Superior temporal gyrus (tissue), 1 donor: Measurements from ENCODE around the gene CCDC3.

ENCODE experiments used
- DNase-seq: peaks from one replicate; pipeline ENCODE4 v3.0.0-alpha.2; 2016; ENCODE audit errors: extremely low spot score

The CCDC3 gene

GRCh38 chr10:12961416-12962205, 39.9 kb downstream of the CCDC3 start:
- no peak for DNase-seq

- DNase-seq, result no peak
These were observed 40.6 kb downstream of the CCDC3 start for GRCh38 chr10:12960941-12961340.

DNA sequence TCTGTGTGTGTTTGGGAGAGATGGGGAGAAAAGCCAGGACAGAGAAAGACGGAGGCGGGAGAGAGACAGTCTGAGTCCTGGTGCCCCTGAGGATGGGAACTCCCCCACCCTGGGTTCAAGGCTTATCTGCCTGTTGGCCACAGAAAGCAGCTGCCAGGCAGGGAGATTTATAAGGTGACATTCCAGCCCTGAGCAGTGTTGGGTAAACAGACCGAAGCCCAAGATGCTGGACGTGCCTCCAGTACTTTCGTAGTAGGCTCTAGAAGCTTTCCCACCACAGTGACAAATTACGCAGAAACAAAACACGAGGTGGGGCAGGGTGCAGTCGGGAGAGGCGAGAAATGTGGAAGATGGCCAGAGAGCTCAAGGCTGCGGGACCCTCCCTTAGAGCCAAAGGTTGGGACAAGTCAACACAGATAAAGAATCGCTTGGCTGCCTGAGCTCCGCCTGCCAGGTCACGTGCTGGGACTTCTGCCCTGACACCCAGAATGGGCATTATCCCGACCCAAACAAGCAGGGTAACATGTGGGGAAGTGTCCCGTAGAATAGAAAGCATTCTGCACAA, 41.1 kb downstream of the CCDC3 start:
- no peak for DNase-seq

DNA sequence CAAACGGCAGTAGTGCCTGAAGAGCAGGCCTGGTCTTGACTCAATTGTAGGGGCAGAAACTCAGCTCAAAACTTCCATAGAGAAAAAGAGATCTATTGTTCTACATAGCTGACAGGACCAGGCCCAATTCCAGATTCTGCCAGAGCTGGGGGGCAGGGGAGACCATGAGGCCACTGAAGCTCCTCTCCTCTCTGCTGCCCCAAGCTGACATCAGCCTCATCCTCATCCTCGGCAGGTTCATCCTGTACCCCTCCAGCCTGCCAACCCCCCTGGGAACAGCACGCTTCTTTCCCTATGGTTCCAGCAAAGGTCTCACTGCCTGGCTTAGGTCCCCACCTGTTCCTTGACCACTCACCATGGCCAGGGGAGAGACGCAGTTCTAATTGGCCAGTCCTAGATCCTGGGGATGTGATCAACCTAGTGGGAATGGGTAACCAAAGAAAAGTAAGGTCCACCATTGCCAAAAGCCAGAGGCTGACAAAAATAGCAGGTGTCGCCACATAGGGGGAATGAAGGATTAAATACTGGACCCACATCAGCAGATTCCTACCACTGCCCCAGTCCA, 42.9 kb downstream of the CCDC3 start:
- no peak for DNase-seq

DNA sequence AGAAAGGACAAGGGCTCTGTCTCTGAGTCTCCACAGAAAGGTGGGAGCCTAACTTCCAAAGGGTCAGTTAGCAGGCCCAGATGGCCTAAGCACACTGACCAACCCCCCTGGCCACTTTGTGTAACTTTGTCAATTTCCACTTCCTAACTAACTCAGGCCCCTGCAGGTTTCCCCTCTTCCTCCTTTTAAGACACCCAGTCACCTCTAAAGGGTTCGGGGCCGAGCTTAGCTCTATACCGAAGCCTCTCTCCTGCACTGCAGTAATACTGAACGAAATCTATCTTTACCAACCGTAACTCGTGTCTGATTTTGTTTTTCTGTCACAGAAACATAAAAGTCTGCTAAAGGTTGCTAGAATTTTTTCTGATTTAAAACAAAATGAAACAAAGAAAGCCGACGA, 44.4 kb downstream of the CCDC3 start:
- no peak for DNase-seq

GRCh38 chr10:12954866-12955265, 46.6 kb downstream of the CCDC3 start:
- peak; percentile 81 for DNase-seq

GRCh38 chr10:12950583-12951128, 50.9 kb downstream of the CCDC3 start:
- DNase-seq, result no peak

- no peak for DNase-seq
These were observed 52.3 kb downstream of the CCDC3 start for GRCh38 chr10:12949248-12949647.

GRCh38 chr10:12947741-12948140, 53.8 kb downstream of the CCDC3 start:
- no peak for DNase-seq

GRCh38 chr10:12946372-12946771, 55.1 kb downstream of the CCDC3 start:
- no peak for DNase-seq

DNA sequence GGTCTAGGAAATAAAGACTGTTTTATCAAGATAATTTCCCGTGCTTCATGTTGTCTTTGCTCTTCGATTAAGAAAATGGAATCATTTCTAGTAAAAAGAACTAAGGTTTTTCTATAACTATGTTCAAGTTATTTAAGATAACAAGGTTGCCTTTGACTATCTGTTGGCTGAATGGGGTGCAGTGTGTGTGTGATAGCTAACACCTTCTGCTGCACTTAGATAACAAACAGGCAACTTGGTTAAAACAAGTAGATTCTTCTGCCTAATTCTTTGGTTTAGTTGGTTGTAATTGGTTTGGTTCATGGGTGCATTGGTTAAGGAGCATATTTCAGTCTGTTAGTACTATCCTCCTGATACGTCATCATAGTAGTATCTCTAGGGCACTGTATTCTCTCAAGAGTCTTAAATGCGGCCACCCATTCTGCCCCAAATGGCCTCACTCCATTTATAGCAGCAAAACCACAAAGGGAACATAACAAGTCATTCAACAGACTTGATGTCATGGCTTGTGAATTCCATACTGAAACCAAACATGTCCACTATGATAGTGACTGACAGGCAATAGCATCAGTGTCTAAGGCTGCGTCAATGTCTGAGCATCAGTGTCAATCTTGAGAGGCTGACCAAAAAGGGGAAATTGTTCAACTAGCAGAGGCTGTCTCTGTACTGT, 55.7 kb downstream of the CCDC3 start:
- DNase-seq, result no peak

DNA sequence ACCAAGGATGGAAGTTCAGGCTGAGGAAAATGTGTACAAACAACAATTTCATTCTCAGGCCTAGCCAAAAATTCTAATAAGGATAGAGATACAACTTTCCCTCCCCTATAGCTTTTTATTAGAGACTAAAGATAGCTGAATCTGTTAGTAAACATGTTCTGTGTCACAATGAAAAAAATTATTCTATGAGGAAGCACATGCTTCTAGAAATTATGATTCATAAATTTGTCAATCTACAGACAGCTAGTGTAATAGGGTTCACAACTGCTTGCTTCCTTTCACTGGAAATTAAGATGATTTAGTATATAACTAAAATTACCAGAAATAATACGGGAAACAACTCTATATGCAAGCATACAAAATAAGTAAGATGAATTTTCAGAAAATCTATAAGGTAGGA, 56.6 kb downstream of the CCDC3 start:
- DNase-seq, result no peak

DNA sequence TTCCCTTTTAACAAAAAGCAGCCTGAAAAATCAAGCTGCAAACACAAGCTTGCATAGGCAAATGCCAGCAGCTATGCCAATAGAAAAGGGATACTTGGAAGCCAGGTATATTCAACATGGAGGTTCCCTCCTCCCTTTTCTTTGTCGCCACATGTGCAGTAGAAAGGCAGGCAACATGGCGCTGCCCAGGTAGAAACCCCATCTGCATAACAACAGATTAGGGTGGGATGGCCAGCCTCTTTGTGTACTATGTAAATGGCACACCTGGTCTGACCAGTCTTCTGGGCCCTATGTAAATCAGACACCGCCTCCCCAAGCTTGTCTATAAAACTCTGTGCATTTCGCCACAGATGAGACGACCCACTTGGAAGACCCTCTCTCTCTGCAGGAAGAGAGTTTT, 58.1 kb downstream of the CCDC3 start:
- DNase-seq, result no peak

GRCh38 chr10:12941966-12942365, 59.5 kb downstream of the CCDC3 start:
- no peak for DNase-seq

DNA sequence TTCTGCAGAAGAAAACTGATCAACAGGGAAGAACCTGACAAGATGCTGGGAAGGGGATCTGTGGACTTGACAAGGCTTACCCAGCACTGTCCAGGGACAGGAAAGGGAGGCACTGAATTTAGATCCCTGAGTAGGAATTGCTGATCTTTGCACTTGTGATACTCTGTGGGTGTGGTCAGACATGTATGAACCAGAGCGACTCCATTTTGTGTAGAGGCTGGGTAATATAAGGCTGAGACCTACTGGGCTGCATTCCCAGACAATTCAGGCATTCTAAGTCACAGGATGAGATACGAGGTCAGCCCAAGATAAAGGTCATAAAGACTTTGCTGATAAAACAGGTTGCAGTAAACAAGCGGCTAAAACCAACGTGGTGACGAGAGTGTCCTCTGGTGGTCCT, 60.7 kb downstream of the CCDC3 start:
- no peak for DNase-seq

- DNase-seq, result no peak
These were observed 63.2 kb downstream of the CCDC3 start for GRCh38 chr10:12938271-12938670.

GRCh38 chr10:12937527-12937926, 64.0 kb downstream of the CCDC3 start:
- DNase-seq, result no peak

DNA sequence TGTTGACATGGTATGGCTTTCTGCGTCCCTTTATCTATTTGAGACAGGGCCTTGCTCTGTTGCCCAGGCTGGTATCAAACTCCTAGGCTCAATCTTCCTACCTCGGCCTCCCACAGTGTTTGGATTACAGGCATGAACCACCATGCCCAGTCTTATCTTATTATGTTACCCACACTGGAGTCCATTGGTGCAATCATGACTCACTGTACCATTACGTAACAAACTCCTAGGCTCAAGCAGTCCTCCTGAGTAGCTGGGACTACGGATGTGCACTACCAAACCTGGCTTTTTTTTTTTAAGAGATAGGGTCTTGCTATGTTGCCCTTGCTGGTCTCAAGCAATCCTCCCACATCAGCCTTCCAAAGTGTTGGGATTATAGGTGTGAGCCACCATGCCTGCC, 66.7 kb downstream of the CCDC3 start:
- no peak for DNase-seq

- DNase-seq, result no peak
These were observed 72.1 kb downstream of the CCDC3 start for GRCh38 chr10:12929381-12929780.

GRCh38 chr10:12928571-12928970, 72.9 kb downstream of the CCDC3 start:
- no peak for DNase-seq

DNA sequence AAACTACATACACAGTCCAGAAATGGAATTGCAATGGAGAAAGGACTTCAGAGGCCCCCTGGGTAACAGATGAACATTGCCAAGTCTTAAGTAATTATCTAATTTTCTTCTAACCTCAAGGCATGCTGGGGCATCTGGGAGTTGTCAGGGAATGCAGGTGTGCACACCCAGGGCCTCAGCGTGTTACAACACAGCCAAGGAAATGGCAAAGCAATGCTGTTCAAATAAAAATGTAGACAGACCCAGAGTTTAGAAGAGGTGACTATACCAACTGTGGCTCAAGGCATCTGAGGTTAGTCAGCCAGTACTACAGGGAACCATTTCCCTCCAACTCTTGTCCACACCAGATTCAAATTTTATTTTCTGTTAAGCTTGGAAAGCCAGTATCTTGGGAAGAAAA, 73.6 kb downstream of the CCDC3 start:
- no peak for DNase-seq

GRCh38 chr10:12925845-12926244, 75.7 kb downstream of the CCDC3 start:
- DNase-seq, result no peak

GRCh38 chr10:12924911-12925310, 76.6 kb downstream of the CCDC3 start:
- no peak for DNase-seq
